Measurements from ENCODE around the gene CADM4. TPM values are rescaled to one million over a fixed set of nuclear protein-coding genes. Genes with fewer than 3 reads are reported as not detected.

Gene CADM4
- total and polyA plus RNA-seq, 10 of the 15 experiments (the other 5 are each of a cell fraction or from before 2014, with no cell fraction given): 0.04 to 0.12 (median 0.08) TPM; not detected in 5

DNA sequence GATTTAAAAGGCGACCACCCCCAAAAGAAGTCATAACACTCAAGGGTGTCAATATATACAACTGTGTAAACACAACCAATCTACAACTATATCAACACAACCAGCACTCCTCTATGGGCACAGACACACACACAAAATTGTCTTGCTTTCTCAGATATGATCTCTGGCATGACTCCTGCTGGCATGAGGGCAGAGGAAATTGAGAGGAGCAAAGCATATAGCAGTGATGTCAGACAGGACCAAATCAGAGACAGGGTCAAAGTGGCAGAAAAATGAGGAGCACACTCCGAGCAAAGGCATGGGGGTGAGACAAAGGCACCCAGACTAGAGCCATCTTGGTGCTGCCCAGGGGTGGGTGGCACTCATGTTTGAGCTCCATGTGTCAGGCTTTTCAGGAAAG, 53.3 kb downstream of the CADM4 start (continued):
- TF ChIP-seq, protein P1, sequence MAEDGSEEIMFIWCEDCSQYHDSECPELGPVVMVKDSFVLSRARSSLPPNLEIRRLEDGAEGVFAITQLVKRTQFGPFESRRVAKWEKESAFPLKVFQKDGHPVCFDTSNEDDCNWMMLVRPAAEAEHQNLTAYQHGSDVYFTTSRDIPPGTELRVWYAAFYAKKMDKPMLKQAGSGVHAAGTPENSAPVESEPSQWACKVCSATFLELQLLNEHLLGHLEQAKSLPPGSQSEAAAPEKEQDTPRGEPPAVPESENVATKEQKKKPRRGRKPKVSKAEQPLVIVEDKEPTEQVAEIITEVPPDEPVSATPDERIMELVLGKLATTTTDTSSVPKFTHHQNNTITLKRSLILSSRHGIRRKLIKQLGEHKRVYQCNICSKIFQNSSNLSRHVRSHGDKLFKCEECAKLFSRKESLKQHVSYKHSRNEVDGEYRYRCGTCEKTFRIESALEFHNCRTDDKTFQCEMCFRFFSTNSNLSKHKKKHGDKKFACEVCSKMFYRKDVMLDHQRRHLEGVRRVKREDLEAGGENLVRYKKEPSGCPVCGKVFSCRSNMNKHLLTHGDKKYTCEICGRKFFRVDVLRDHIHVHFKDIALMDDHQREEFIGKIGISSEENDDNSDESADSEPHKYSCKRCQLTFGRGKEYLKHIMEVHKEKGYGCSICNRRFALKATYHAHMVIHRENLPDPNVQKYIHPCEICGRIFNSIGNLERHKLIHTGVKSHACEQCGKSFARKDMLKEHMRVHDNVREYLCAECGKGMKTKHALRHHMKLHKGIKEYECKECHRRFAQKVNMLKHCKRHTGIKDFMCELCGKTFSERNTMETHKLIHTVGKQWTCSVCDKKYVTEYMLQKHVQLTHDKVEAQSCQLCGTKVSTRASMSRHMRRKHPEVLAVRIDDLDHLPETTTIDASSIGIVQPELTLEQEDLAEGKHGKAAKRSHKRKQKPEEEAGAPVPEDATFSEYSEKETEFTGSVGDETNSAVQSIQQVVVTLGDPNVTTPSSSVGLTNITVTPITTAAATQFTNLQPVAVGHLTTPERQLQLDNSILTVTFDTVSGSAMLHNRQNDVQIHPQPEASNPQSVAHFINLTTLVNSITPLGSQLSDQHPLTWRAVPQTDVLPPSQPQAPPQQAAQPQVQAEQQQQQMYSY (CRISPR knock-in tag; IDR thresholded peaks at IDR 0.05): no peak
- TF ChIP-seq NRF1 (conservative IDR thresholded peaks at IDR 0.05; ENCODE audit: low read depth, low read length): no peak

DNA sequence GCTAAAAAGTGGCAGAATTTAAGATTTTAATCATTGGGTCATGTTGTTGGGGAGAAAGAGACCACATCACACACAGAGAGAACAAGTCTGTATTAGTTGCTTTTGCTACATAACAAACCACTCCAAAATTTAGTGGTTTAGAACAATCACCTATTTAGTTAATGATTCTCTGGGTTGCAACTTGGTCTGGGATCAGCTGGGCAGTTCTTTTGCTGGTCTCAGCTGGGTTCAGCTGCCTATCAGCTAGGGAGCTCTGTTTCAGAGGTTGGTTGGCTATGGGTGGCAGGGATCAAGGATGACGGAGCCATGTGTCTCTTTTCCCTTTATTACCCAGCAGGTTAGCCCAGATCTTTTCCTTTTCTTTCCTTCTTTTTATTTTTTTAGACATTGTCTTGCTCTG, 55.2 kb downstream of the CADM4 start:
- FAIRE-seq (no peak), DNase-seq (ENCODE audit: low read depth, low spot score) (no peak), ATAC-seq (peak; percentile 75)
- ChIA-PET CTCF (interaction anchor here (0.9 to 4.7 kb wide), 6 partner anchors 10 to 197 kb away, joined by 3 to 52 read pairs (median 6); partner anchors contain the start of genes IRGQ and ZNF576), POLR2A (interaction anchor here (0.8 to 1.3 kb wide), 5 partner anchors 8 to 146 kb away, joined by 3 read pairs; no protein-coding TSS in a partner anchor), RAD21 (ENCODE audit: unreplicated experiment) (interaction anchor here (2.0 to 3.3 kb wide), 2 partner anchors 11 to 30 kb away, joined by 10 to 18 read pairs; partner anchors contain the start of genes IRGQ and ZNF576), SMC1A (ENCODE audit: uncharacterized antibody, unreplicated experiment) (interaction anchor here (0.8 to 3.2 kb wide), 3 partner anchors 10 to 53 kb away, joined by 3 to 15 read pairs (median 14); no protein-coding TSS in a partner anchor)
- WGBS (ENCODE audit: insufficient coverage, insufficient replicate concordance, low lambda C conversion rate, missing lambda C conversion rate): 100% methylated on average over 1 of the region's 1 CpG
- intact Hi-C loops (cut with micrococcal nuclease; ENCODE audit: unreplicated experiment) (no loop called here), in situ Hi-C loops (cut with MboI) (no loop called here)
- no peaks in the 10 kb centered on the region for H3K27me3 ChIP-seq (replicated peaks in 1 of 2; ENCODE audit: control insufficient read depth in 2 of 2, insufficient read depth in 2 of 2, low read length in 1 of 2)
- no peaks in the 10 kb centered on the region for H3K79me2 ChIP-seq (ENCODE audit: control insufficient read depth, insufficient read depth, low read length)
- BruUV-seq (replicated peaks): no TSS peak
- H3K4me2 ChIP-seq (ENCODE audit: control insufficient read depth, insufficient read depth): no peak overlapping the region; the same call in 1 of the 2 replicates
- H4K20me1 ChIP-seq (ENCODE audit: control insufficient read depth, insufficient read depth): no peaks in the 10 kb centered on the region
- H3K27ac ChIP-seq (ENCODE audit: control insufficient read depth, insufficient read depth): no peak overlapping the region
- no peak overlapping the region; the same call in 1 of the 2 replicates for H3K9ac ChIP-seq (ENCODE audit: control insufficient read depth, insufficient read depth, low read length)
- H3K4me1 ChIP-seq (ENCODE audit: control insufficient read depth, insufficient read depth, low read length): peaks cover 5% of the 10 kb centered on the region
- no peak for TF ChIP-seq ATF7 (IDR thresholded peaks at IDR 0.05; ENCODE audit: low read depth)
- TF ChIP-seq, protein P2, sequence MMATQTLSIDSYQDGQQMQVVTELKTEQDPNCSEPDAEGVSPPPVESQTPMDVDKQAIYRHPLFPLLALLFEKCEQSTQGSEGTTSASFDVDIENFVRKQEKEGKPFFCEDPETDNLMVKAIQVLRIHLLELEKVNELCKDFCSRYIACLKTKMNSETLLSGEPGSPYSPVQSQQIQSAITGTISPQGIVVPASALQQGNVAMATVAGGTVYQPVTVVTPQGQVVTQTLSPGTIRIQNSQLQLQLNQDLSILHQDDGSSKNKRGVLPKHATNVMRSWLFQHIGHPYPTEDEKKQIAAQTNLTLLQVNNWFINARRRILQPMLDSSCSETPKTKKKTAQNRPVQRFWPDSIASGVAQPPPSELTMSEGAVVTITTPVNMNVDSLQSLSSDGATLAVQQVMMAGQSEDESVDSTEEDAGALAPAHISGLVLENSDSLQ (IDR thresholded peaks at IDR 0.05): 0 out of 2 replicates have a peak, but pooled peaks have one; percentile 15
- TF ChIP-seq RAD51 (IDR thresholded peaks at IDR 0.05): 0 out of 2 replicates have a peak, but pooled peaks have one; percentile 12
- 0 out of 2 replicates have a peak, but pooled peaks have one; percentile 35 for TF ChIP-seq MTA2 (IDR thresholded peaks at IDR 0.05; ENCODE audit: low read depth)
- no peaks in the 10 kb centered on the region for H3K9me3 ChIP-seq (replicated peaks; ENCODE audit: control insufficient read depth, insufficient read depth, low read length)
- no peak overlapping the region for H3K4me3 ChIP-seq
- no peaks in the 10 kb centered on the region; a peak in 1 of 4 replicates for H3K36me3 ChIP-seq (ENCODE audit: control insufficient read depth in 2 of 2, insufficient read depth in 2 of 2, low read length in 1 of 2)
- no peak overlapping the region for H2AFZ ChIP-seq (ENCODE audit: control insufficient read depth, low read depth, low read length)
